ENCODE measurements around the gene BMPR1B.
"Not testable (repeated sequence)": the region's sequence is repeated elsewhere in the genome, so short reads cannot be mapped to it uniquely, and the experiment has no call there.

The BMPR1B gene

DNA sequence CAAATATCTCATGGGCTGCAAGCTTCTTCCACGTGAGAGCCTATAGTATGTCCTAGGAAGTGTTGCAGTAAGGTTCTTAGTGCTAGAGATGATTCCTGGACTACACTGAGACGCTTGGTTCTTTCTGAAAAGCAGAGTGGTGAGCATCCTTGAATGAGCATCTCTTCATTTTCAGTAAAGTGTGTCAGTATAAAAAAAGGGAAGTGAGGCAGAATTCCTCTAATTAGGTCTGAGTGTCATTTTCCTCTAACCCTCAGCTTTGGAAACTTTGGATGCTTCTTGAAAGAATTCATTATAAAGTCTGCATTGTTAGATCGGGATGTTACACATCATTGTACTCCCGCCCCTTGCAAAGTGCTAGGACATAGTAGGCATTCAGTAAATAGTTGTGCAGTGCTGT, 5.2 kb downstream of the BMPR1B start:
- no peak for DNase-seq (ENCODE audit: low spot score)

DNA sequence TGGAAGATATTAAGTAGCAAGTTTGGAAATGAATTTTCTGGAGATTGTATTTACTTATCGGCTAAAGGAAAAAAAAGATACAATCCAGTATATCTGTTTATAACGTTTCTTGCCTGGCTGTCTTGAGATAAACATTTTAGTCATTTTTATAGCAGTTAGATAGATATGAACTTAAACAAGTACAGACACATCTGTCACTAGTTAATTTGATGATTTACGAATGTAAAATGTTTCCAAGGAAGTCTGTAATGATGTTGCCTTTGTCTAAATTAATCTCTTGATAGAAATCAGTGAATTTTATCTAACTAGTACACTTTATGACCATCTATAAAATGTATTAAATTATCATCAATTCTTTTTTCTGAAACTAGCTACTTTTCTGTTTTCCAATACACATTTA, 5.7 kb downstream of the BMPR1B start:
- DNase-seq (ENCODE audit: low spot score): no peak

DNA sequence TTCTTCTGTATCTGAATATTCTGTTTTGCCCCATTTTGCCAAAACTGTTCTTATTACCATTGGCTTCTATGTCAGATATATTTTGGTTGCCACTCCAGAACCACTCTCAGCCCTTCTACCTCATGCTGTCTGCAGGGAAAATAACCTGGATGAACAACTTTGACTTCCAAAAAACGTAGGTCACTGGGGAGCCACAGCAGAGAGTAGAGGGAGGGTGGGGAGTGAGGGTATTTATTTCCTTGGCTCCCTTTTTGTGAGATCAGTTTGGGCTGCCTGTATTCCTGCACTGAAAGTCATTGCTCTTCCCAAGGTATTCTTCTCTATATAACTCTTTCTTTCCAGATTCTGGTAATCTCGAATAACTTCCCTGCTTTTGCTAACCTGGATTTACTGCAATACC, 6.3 kb downstream of the BMPR1B start:
- DNase-seq (ENCODE audit: low spot score): no peak

DNA sequence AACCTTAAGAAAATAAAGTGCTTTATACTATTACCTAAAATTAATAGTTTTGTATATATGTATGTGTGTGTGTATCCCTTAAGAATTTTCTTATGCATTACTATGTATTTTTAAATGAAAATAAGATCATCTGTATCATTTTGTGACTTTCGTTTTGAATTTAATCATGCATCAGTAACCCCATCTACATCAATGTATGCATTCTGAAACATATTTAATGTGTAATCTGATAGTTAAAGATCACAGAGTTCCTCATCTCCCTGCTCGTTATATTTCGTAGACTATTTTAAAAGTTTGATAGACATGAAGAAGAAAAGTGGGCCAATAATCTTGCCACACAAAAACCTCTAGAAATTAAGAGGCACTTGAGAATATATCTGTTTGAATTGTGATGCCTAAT, 7.4 kb downstream of the BMPR1B start:
- no peak for DNase-seq (ENCODE audit: low spot score)

DNA sequence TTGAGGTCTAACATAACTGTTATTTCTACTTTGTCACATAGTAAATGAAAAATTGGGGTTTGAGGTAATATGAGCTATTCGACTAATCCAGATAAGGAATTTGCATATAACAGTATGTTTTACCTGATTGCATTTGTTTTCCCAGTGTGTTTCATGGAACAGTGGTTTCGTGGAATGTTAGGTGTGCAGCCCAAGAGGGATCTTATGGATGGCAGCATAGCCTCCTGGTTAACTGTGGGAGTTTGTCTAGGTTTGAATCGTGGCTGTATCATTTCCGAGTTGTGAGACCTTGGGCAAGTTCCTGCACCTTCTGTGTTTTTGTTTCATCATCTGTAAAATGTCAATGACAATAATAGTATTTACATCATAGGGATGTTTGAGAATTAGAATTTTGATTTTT, 7.9 kb downstream of the BMPR1B start:
- no peak for DNase-seq (ENCODE audit: low spot score)

DNA sequence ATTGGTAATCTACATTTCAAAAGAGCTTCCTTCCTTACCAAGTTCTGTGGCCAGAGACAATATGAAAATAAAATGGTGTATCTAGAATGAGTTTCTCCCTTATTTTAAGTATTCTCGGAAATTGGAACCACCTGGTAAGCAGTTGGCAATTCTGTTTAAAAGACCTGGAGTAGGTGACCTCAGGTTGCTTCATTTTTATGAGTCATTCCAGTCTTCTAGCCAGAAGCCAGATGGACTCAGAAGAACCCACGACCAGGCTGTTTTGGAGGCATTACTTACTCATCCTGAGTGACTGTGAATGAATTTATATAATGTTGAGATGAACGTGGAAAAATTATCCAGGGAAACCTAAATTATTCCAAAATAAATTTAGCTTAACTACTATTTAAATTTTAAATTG, 9.1 kb downstream of the BMPR1B start:
- no peak for DNase-seq (ENCODE audit: low spot score)

DNA sequence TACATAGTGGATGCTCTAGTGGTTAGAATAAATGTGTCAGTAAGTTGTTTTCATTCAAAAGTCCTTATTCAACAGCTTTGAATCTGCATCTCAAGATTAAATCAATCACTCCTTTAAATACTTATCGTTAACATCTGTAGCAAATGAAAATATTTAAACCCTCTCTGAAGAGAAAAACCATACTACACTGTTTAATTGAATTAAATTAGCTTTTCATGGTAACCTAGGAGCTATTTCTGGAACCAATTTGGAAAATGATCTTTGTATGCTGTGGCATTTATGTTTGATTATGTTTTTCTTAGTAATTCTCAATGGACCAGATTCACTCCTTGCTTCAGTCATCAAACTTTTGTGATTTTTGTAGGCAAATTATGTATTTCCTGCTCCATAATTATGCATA, 9.7 kb downstream of the BMPR1B start:
- no peak for DNase-seq (ENCODE audit: low spot score)

DNA sequence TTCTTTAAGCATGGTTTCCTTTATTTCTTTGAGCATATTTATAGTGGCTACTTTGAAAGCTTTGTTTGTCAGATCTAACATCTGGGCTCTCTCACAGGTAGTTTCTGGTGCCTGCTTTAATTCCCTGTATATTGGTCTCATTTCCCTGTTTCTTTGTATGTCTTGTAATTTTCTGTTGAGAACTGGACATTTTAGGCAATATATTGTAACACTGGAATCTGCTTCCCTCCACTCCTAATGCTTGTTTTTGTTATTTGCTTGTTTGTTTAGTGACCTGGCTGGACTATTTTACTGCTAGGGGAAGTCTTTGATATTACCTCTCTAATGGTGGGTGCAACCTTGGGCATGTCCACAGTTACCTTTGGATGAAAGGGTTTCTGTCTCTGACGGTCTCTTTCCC, 25.0 kb downstream of the BMPR1B start:
- no peak for DNase-seq (ENCODE audit: low spot score)

DNA sequence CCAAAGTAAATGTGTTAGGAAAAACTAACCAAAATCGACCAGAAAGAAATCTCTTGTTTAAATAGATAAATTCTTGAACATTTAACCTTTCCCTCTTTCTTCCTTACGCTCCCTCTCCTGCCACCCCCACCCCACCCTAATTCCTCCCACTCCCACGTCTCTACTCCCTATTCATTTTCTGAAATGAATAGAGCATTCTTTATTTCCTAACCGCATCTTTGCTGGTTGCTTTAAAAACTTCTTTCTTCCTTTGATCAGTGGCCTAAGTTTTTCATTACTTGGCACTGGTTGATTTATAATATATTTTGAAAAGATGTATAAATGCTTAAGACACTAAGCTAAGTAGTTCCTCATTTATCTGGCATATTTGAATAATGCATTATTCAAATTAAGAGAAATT, 33.9 kb downstream of the BMPR1B start:
- no peak for DNase-seq (ENCODE audit: low spot score)

DNA sequence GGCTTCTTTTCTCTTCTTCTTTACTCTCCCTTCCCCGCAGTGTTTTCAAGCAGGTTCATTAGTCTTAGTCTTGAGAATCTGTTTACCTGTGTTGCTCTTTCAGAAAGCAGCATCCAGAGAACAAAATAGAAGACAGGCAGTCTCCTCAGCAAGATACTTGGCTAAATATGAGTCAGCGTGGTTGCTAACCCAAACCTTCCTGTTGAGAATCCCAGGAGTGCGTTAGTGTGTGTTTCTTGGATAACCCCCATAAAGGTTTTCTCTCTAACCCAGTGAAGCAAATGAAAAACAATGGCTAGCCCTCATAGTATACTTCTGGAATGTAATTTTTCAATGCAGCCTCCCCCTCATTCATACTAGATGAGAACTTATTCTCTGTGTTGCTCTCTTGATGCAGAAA, 41.1 kb downstream of the BMPR1B start:
- no peak for DNase-seq (ENCODE audit: low spot score)

DNA sequence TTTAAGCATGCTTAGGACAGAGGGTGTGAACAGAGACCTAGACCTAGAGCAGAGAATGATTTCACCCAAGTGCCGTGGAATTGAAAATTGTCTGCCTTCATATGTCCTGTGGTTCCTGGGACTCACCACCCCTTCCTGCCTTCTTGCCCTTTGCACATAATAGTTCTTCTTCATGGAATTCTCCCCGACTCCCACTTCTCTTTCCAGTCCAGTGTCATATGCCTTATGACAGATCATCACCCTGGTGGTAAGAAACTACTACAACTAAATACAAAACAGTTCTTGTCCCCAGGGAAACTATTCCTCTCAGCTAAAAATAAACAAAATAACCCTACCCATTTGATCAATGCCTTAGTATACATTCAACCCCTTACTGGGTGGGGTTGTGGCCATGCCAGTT, 43.3 kb downstream of the BMPR1B start:
- DNase-seq (ENCODE audit: low spot score): no peak

DNA sequence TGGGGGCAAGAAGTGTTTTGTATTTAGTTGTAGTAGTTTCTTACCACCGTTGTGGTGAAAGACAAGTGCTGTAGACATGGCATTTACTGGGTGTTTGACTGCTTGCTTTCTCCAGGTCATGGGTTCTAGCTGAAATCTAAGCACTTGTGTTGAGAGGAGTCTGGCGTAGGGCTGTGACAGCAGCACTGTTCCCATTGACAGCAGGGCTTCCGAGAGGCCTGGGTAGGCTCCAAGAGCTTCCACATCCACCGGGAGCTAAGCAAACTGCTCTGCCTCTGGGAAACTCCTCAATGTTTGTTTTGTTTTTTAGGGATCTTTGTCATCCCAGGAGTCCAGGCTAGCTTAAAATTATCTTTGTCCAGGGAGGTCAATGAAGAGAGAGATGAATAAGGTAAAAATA, 44.3 kb downstream of the BMPR1B start:
- peak; percentile 5 for DNase-seq (ENCODE audit: low spot score)

DNA sequence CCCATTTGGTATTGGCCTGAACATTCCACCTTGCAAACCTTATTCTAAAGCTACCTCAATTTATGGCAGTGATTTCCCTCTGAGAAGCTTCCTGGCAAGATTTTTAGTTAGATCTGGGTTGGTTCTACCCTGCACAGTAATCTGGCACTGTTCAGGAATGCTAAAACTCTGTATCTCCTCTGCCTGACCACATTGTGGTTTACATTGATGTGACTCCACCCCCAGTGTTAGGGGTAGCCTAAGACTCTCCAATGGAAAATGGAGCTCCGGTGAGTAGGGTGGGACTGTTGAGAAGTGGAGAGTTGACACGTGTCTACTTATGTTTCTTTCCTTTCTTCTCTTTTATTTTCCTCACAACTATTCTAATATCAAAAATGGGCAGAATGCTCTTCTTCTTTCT, 45.4 kb downstream of the BMPR1B start:
- no peak for DNase-seq (ENCODE audit: low spot score)

DNA sequence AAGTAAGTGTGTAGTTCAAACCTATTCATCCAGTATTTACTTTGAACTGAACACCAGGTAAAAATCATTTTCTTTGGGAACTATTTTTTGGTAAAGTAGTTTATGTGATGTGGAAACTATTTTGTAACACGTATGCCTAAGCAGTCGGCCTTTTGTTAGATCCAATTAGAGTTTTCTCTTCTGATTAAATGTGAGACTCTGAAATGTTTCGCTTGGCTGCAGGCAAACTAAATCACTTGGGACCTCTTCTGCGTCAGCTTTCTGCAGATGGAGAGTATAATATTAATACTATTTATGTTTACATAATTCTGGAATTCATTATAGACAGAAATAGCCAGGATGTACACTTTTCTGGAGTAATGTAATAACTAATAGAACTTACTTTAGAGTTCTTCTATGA, 46.9 kb downstream of the BMPR1B start:
- no peak for DNase-seq (ENCODE audit: low spot score)

DNA sequence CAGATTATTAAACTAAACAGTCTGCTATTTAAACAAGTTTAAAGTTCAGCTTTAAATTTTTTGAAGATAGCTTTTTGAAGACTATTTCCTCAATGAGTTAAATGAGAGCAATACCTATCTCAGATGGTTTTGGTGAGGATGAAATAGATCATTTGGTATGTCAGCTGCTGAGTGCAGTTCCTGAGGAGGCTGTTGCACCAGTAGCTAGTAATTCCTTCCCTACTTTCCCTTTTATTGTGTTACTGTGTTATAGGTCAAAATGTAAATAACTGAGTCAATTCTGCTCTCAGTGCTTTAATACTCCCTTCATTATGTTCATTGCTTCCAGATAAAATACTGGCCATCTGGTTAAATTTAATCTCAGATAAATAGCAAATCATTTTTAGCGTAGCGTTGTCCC, 48.6 kb downstream of the BMPR1B start:
- no peak for DNase-seq (ENCODE audit: low spot score)

DNA sequence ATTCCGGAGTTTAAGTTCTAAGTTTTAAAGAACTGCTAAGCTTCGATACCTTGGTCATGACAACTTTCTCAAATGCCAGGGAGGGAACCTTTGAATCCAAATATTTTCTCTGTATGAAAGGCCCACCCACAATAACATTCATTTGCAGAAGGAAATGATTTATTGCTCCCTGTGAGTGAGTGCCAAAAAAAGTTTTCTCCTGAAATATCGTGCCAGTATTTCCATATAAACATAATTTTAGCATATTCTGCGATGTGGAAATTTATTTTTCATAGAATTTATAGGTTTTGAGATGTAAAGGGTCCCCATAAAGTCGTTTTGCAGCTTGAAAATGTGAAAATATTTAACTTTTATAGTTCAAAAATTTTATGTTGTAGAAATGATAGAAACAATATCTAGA, 53.9 kb downstream of the BMPR1B start:
- DNase-seq (ENCODE audit: low spot score): no peak

DNA sequence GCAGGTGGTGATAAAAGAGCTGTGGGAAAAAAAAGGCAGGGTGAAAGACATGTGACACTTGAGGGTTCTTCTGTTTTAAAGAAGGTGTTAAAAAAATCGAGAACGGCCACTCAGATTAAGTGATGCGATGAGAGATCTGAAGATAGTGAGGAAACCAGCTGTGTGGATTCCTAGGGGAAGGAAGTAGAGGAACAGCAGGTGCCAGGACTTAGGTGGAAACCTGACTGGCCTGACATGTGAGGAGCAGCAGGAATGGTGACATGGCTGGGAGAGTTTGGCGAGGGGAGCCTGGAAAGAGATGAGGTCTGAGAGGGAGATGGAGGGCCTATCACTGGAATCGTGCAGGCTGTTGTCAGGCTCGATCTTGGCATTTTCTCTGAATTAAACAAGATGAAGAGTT, 55.5 kb downstream of the BMPR1B start:
- DNase-seq (ENCODE audit: low spot score): no peak

DNA sequence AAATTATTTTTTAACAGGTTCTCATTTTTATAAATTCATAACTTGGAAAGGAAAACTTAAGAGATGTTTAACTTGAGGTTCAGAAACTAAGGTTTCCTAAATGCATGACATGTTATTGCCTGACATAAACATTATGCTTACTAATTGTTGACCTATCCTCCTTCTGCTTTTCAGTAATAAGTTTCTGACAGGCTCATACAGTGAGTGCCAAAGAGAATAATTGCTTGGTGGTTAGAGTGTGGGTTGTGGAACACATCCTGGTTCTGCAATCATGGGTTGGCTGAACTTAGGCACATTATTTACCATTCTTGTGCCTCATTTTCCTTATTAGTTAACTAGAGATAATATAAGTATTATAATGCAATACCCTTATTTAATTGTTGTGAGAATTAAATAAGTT, 56.5 kb downstream of the BMPR1B start:
- DNase-seq (ENCODE audit: low spot score): no peak

DNA sequence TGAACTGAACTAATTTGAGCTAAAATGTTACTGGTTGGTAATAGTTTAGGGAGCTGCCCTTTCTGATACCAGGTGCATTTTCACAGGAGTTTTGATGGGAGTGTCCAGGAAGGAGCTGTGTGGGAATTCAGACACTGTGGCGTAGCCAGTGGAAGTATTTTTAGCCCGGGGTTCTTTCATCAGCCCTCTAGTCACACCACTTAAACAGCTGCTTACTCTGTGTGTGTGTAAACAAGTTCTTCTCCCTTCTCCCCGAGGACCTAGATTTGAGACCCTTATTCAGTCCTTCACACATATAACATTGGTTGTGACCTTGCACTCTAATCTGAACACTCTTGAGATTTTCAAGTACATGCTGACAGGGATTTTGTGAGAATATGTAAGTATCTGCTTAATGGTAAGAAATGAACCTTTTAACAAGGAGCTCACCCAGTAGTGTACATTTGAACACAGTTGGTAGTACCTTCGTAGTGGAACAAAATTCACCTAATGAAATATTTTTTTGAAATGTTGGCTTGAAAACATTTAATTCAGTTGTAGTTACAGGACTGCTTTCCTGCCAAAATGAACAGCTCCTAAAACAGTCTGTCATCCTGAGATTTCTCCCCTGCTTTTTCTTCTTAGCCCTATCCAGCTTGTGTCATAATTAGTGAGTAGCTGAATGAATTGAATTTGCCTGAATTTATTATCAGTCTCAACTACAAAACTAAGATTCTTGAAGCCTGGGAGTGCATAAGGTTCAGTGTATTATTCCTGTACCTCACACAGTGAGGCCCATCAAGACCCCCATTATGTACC, 61.8 kb downstream of the BMPR1B start:
- DNase-seq (ENCODE audit: low spot score): no peak

DNA sequence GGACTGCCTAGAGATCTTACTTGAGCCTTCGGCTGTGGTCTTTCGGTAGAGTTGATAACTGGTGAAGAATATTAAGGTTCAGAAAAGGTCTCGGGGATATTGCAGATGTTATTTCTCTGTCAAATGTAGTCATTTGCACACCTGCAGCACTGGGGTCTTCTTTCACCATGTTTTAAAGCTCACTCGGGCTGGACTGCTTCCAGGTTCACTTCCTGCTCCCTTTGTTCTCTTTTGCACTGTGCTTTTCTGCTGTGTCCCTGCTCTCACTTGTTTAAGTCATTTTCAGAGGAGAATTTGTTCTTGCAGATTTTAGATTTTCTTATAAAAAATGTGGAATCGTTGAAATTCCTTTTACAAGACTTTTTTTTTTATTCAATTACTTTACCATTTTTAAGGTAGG, 68.5 kb downstream of the BMPR1B start:
- DNase-seq (ENCODE audit: low spot score): no peak

DNA sequence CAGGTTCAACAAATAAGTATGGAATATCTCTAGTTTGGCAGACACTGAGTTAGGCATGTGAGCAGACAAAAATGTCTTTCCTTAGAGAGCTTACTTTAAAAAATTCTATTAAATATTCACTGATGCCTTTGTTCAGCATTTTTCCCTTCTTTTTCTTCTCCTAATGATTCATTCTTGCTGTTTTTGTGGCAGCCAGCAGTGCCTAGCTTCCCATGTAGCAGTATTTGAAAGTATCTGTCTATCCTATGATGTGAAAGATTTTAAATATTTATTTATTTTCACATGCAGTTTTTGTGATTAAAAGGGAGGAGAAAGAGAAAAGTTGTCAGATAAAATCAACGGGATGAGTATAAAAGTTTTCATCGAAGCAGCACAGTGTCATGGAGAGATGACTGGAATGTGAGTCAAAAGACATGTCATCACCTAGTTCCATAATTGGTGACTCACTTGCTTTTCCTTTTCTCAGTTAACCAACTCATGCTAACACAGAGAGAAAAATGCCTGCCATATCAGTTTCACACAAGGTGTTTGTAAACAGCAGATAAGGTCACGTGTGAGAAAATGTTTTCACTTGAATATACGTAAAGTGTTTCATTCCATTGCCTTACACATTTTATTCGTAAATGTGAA, 69.8 kb downstream of the BMPR1B start:
- no peak for DNase-seq (ENCODE audit: low spot score)

DNA sequence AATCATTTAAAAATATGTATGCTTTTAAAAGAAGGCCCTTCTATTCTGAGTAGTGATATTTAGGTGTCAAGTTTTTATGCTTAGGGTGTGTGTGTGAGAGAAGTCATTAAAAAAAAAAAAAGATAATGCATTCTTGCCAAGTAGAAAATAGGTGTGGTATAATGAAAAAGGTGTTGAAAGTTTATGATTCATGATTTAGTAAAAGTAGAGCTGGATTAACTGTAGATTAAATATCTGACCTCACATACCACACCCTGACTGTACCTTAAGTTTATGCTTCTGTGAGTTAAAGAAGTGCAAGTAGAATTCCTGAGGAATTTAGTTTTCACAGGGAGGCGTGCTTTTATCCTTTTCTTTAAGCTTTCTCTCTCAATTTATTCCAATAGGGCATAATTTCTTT, 71.1 kb downstream of the BMPR1B start:
- DNase-seq (ENCODE audit: low spot score): no peak

DNA sequence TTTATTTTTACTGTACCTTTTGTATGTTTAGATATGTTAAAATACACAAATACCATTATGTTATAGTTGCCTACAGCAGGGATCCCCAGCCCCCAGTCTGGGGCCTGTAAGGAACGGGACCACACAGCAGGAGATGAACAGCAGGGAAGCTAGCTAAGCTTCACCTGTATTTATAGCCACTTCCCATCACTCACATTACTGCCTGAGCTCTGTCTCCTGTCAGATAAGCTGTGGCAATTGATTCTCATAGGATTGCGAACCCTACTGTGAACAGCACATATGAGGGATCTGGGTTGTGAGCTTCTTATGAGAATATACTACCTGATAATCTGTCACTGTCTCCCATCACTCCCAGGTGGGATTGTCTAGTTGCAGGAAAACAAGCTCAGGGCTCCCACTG, 73.9 kb downstream of the BMPR1B start:
- no peak for DNase-seq (ENCODE audit: low spot score)

DNA sequence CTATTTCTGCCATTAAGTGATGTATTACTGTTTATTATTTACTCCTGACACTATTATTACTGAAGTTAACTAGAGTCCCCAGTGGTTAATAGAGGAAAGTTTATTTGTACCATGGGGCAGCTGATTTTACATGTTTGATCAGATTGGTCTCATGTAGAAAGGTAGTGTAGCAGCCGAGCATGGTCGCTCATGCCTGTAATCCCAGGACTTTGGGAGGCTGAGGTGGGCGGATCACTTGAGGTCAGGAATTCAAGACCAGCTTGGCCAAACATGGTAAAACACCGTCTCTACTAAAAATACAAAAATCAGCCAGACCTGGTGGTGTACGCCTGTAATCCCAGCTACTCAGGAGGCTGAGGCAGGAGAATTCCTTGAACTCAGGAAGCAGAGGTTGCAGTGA, 74.6 kb downstream of the BMPR1B start:
- DNase-seq (ENCODE audit: low spot score): not testable (repeated sequence)

All from cerebellar cortex (tissue), 1 donor.